ENCODE measurements around the gene VGLL4.
A peak's percentile ranks its signal among the peaks of the same experiment; 100 is the strongest.
"Not testable (repeated sequence)": the region's sequence is repeated elsewhere in the genome, so short reads cannot be mapped to it uniquely, and the experiment has no call there.

The VGLL4 gene

GRCh38 chr3:11643605-11644087 lies at the start of gene VGLL4:
TSS of gene VGLL4 (minus strand) at chr3:11643915. CDS start at chr3:11643518, 397 bp downstream.
- DNase-seq = peak; percentile 60

GRCh38 chr3:11692532-11692813 lies 48.8 kb upstream of the VGLL4 start:
- DNase-seq = no peak

- DNase-seq = no peak
These were observed 48.2 kb upstream of the VGLL4 start for GRCh38 chr3:11691767-11692531.

GRCh38 chr3:11690863-11691766 lies 47.4 kb upstream of the VGLL4 start:
- no peak for DNase-seq

- DNase-seq = no peak
These were observed 46.0 kb upstream of the VGLL4 start for GRCh38 chr3:11689749-11690148.

GRCh38 chr3:11684980-11685379 lies 41.3 kb upstream of the VGLL4 start:
- not testable (repeated sequence) for DNase-seq

- no peak for DNase-seq
These were observed 36.8 kb upstream of the VGLL4 start for GRCh38 chr3:11680509-11680908.

GRCh38 chr3:11679964-11680363 lies 36.2 kb upstream of the VGLL4 start:
- DNase-seq = no peak

- no peak for DNase-seq
These were observed 28.6 kb upstream of the VGLL4 start for GRCh38 chr3:11672363-11672762.

- DNase-seq = no peak
These were observed 28.0 kb upstream of the VGLL4 start for GRCh38 chr3:11671648-11672100.

GRCh38 chr3:11668243-11669235 lies 24.8 kb upstream of the VGLL4 start:
- no peak for DNase-seq

- no peak for DNase-seq
These were observed 21.6 kb upstream of the VGLL4 start for GRCh38 chr3:11665331-11665730.

- no peak for DNase-seq
These were observed 18.8 kb upstream of the VGLL4 start for GRCh38 chr3:11662392-11662990.

GRCh38 chr3:11661827-11662226 lies 18.1 kb upstream of the VGLL4 start:
- DNase-seq = no peak

GRCh38 chr3:11661052-11661656 lies 17.4 kb upstream of the VGLL4 start:
- no peak for DNase-seq

GRCh38 chr3:11660242-11660641 lies 16.5 kb upstream of the VGLL4 start:
- no peak for DNase-seq

- no peak for DNase-seq
These were observed 14.5 kb upstream of the VGLL4 start for GRCh38 chr3:11658180-11658579.

- no peak for DNase-seq
These were observed 11.6 kb upstream of the VGLL4 start for GRCh38 chr3:11655196-11655928.

- no peak for DNase-seq
These were observed 10.5 kb upstream of the VGLL4 start for GRCh38 chr3:11654166-11654565.

- DNase-seq = no peak
These were observed 9.8 kb upstream of the VGLL4 start for GRCh38 chr3:11653298-11654055.
